ENCODE data around the gene TLR7. TPM values are rescaled to one million over a fixed set of nuclear protein-coding genes. Genes with fewer than 3 reads are reported as not detected.

TLR7 gene
- total RNA-seq, 4 donors from 2014 or later: 0.30 to 1.2 (median 0.64) TPM

- TF ChIP-seq CTCF (IDR thresholded peaks at IDR 0.05): no peak
- no peak for TF ChIP-seq POLR2A (IDR thresholded peaks at IDR 0.05)
- TF ChIP-seq EP300 (IDR thresholded peaks at IDR 0.05): no peak
- no peaks in the 10 kb centered on the region for H3K9me3 ChIP-seq
- no peaks in the 10 kb centered on the region for H3K36me3 ChIP-seq
- H3K27ac ChIP-seq: no peak overlapping the region
- H3K4me1 ChIP-seq: no peaks in the 10 kb centered on the region
- H3K27me3 ChIP-seq: no peaks in the 10 kb centered on the region
- H3K4me3 ChIP-seq: no peak overlapping the region
- DNase-seq (ENCODE audit: low spot score in 2 of 2): no peak
- WGBS, 2 donors: 83 to 86% methylated on average over 5 of the region's 5 CpGs
These were observed 68.0 kb downstream of the TLR7 start for GRCh38 chrX:12934850-12935249.

- Histone ChIP-seq H3K27me3 (no peaks in the 10 kb centered on the region), H3K36me3 (no peaks in the 10 kb centered on the region), H3K9me3 (no peaks in the 10 kb centered on the region), H3K27ac (no peak overlapping the region), H3K4me1 (no peaks in the 10 kb centered on the region), H3K4me3 (no peak overlapping the region)
- TF ChIP-seq CTCF (IDR thresholded peaks at IDR 0.05) (no peak), EP300 (IDR thresholded peaks at IDR 0.05) (no peak), POLR2A (IDR thresholded peaks at IDR 0.05) (no peak)
- no peak for DNase-seq (ENCODE audit: low spot score in 2 of 2)
- WGBS, 2 donors: 77 to 100% methylated on average over 1 of the region's 1 CpG
These were observed 70.1 kb downstream of the TLR7 start for GRCh38 chrX:12936947-12937346.

Other genes starting within 250 kb of the TLR7 start
- gene PRPS2, start 75.7 kb upstream of the TLR7 start, total RNA-seq: 100 to 1,000 TPM; 141 to 614 (median 393) TPM
- 1 to 10 TPM in 3 of 4 donors, under 1 TPM in 1; 0.63 to 1.8 (median 1.4) TPM for gene TLR8, start 39.5 kb downstream of the TLR7 start, total RNA-seq
- gene TMSB4X, start 108.0 kb downstream of the TLR7 start, total RNA-seq: 1,000 to 10,000 TPM; 3,029 to 4,490 (median 3,421) TPM
- not detected for gene FAM9C, start 177.5 kb downstream of the TLR7 start, total RNA-seq

Measured in tibial nerve (tissue), 4 donors.